Activated naive CD4-positive, alpha-beta T cell treated with anti-CD3 and anti-CD28 coated beads, Interleukin-2, amount 50 U/mL, for 24 hours (primary cell): Measurements from ENCODE around the gene GOT2.
"Not testable (repeated sequence)": the region's sequence is repeated elsewhere in the genome, so short reads cannot be mapped to it uniquely, and the experiment has no call there.

Experiments used
- H3K27ac Mint-ChIP-seq: one replicate; pipeline ENCODE4 v1.8.0; 2021; ENCODE audit warnings: mild to moderate bottlenecking, mixed read lengths
- H3K27me3 Mint-ChIP-seq: one replicate; pipeline ENCODE4 v1.8.0; 2021; ENCODE audit warnings: mixed read lengths
- H3K36me3 Mint-ChIP-seq: one replicate; pipeline ENCODE4 v1.8.0; 2021; ENCODE audit warnings: mixed read lengths
- H3K4me1 Mint-ChIP-seq: one replicate; pipeline ENCODE4 v1.8.0; 2021; ENCODE audit warnings: mixed read lengths
- H3K4me3 Mint-ChIP-seq: one replicate; pipeline ENCODE4 v1.8.0; 2021; ENCODE audit warnings: mild to moderate bottlenecking, mixed read lengths
- H3K9me3 Mint-ChIP-seq: one replicate; pipeline ENCODE4 v1.8.0; 2021; ENCODE audit warnings: mixed read lengths

The GOT2 gene

DNA sequence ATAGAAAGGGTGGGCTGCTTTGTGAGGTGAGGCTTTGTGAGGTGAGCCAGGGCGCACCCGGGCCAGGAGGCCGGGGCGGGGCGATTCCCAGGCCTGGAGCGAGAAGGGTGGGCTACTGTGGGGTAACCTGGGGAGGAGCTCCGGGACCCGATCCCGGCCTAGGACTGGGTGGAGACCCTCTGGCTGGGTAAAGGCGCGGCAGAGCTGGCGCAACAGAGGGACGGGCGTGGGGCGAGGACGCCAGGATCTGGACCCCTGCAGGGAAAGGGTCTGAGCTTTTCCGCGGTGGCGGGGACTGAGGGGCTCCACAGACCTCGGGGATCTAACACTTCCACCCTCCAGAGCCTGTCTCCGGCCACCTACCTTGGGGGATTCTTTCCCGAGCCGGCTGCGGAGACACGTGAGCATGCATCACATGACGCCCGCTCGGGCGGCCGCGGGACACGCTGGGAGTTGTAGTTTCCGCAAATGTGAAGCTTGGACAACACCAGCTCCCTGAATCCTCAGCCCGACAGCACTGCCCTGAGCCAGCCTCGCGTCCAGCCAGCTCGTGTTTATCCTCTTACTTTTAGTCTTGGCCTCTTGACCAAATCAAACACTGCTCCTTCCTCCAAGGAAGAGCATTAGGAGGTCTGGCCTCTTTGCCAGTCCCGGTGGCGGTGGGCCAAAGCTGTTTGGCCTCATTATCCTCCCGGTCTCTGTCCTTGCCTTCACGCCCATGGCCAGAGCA, 49.6 kb downstream of the GOT2 start, which contains the start of gene SLC38A7:
SLC38A7 (minus strand) TSS at position 417 of the 730 bp plus-strand sequence. CDS start 4,644 bp downstream, outside the sequence.
- Mint-ChIP-seq H3K36me3 (peaks cover 3% of the 10 kb centered on the region), H3K4me1 (peaks cover 30% of the 10 kb centered on the region), H3K9me3 (no peaks in the 10 kb centered on the region), H3K27me3 (no peaks in the 10 kb centered on the region), H3K27ac (peak within 1 kb of the TSS; percentile 93), H3K4me3 (peak within 1 kb of the TSS; percentile 89)

DNA sequence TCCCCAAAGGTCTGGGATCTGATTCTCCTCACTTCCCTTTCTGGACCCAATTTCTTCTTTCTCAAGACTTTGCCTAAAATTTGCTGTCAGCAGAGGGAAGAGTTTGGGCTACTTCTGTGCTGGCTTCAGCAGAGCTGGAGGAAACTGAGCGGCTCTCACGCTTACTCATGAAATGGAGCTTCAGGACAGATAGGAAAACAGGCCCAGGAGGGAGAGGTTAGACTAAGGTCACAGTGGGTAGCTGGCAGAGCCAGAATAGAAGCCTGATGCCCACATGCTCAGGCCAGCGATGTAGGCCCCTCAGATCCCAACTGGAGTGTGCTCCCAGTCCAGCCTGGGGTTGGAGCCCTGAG, 50.1 kb downstream of the GOT2 start:
- peaks cover 3% of the 10 kb centered on the region for H3K36me3 Mint-ChIP-seq
- H3K27ac Mint-ChIP-seq: peak overlapping the region; percentile 93
- peaks cover 30% of the 10 kb centered on the region for H3K4me1 Mint-ChIP-seq
- peak overlapping the region; percentile 89 for H3K4me3 Mint-ChIP-seq
- H3K9me3 Mint-ChIP-seq: no peaks in the 10 kb centered on the region
- no peaks in the 10 kb centered on the region for H3K27me3 Mint-ChIP-seq

DNA sequence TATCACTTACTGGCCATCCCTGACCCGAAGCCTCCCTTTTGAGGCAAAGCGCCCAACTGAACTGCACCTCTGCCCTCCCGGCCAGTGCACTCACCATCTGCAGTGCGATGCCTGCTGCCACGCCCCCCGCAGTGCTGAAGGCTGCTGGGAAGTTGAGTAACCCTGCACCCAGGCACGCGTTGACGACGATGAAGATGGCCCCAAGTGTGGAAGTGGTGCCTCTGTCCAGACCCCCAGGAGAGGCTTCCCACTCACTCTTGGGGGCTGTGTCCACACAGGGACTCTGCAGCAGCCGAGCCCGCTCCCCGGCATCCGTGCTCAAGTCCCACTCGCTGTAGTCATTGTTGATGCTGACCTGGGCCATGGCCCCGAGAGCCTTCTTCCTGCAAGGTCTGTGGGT, 54.4 kb downstream of the GOT2 start:
- H3K4me3 Mint-ChIP-seq: no peak overlapping the region
- H3K9me3 Mint-ChIP-seq: no peaks in the 10 kb centered on the region
- H3K36me3 Mint-ChIP-seq: peaks cover 5% of the 10 kb centered on the region
- H3K27me3 Mint-ChIP-seq: no peaks in the 10 kb centered on the region
- no peak overlapping the region for H3K27ac Mint-ChIP-seq
- peaks cover 26% of the 10 kb centered on the region for H3K4me1 Mint-ChIP-seq

DNA sequence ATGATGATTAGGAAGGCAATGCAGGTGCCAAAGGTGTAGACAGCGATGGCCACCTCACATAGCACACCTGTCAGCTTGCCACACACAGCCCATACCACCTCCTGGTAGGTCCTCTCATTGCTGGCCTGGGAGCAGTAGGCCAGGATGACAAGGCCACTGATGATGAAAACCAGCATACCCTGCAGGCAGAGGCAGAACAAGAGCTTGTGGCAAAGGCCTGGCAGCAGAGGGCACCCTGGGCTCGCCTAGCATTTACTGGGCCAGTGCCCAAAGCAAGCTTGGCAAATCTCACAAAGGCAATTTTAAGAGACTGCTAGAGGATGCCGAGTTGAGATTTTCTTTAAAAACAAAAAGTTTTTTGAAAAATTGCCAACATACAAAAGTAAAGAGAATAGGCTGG, 55.4 kb downstream of the GOT2 start:
- H3K4me1 Mint-ChIP-seq: peaks cover 17% of the 10 kb centered on the region
- H3K4me3 Mint-ChIP-seq: no peak overlapping the region
- H3K9me3 Mint-ChIP-seq: no peaks in the 10 kb centered on the region
- H3K36me3 Mint-ChIP-seq: peaks cover 6% of the 10 kb centered on the region
- no peaks in the 10 kb centered on the region for H3K27me3 Mint-ChIP-seq
- H3K27ac Mint-ChIP-seq: no peak overlapping the region

DNA sequence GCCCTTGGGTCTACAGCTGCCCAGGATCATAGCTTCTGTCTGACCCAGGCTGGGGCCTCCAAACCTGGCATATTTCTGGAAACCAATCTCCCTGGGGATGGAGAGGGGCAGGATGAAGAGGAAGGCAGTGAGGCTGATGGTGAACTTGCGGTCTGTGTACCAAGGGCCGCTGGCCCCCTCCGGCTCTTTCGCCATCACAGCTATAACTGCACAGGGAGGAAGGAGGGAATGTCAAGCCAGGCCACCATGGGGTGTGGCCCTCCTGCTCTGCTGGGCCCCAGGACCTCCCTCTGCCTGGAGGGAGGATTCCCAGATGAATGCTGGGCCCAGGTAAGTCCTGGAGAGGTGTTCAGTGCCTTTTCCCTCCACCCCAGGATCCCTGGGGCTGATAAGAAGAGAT, 55.8 kb downstream of the GOT2 start:
- peaks cover 6% of the 10 kb centered on the region for H3K36me3 Mint-ChIP-seq
- no peak overlapping the region for H3K4me3 Mint-ChIP-seq
- H3K9me3 Mint-ChIP-seq: no peaks in the 10 kb centered on the region
- no peak overlapping the region for H3K27ac Mint-ChIP-seq
- H3K27me3 Mint-ChIP-seq: no peaks in the 10 kb centered on the region
- peaks cover 13% of the 10 kb centered on the region for H3K4me1 Mint-ChIP-seq

DNA sequence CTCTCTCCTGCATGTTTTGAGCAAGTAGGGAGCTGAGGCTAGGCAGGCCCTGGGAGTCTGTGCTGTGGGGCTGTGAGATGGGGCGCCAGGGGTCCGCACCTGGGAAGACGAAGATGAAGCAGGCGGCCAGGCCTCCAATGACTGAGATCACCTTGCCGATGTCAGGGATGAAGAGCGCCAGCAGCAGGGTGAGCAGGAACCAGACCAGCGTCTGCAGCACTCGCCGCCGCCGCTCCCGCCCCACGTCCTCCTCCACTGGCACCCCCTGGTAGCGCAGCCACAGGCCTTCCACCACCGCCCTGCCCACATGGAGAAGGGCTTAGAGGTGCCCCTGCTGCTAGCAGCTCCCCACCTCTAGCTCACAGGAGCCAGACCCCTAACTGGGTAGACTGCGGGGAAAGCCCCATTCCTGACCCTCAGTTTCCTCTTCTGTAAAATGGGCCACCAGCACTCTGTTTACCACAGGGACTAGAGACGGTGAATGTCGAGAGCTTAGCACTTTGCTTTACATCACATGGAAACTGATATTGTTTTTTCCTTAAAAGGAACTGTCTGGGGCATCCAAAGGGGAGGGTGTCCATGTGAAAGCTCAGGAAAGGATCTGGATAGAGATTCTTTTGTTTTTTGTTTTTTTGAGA, 63.1 kb downstream of the GOT2 start:
- no peaks in the 10 kb centered on the region for H3K4me1 Mint-ChIP-seq
- no peak overlapping the region for H3K27ac Mint-ChIP-seq
- H3K36me3 Mint-ChIP-seq: peaks cover 12% of the 10 kb centered on the region
- no peaks in the 10 kb centered on the region for H3K27me3 Mint-ChIP-seq
- no peak overlapping the region for H3K4me3 Mint-ChIP-seq
- no peaks in the 10 kb centered on the region for H3K9me3 Mint-ChIP-seq

DNA sequence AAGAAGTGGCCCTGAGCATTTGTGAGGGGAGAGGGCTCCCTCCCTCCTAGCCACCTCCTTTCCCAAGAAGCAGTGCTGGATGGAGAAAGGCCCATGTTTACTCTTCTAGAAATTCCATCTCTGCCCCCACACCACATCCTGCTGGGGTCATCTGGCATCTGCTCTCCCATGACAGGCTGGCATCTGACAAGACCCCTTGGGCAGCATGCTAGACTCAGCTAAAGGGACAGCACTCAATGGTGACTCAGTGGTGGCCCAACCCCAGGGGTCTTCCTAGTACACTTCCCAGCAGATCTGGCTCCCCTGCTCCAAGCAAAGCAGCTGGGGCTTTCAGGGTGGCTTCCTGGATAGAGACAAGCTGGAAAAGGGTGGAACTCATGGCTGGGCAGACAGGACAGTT, 63.9 kb downstream of the GOT2 start:
- Mint-ChIP-seq H3K4me1 (no peaks in the 10 kb centered on the region), H3K9me3 (no peaks in the 10 kb centered on the region), H3K4me3 (no peak overlapping the region), H3K27me3 (no peaks in the 10 kb centered on the region), H3K27ac (no peak overlapping the region), H3K36me3 (peaks cover 12% of the 10 kb centered on the region)

DNA sequence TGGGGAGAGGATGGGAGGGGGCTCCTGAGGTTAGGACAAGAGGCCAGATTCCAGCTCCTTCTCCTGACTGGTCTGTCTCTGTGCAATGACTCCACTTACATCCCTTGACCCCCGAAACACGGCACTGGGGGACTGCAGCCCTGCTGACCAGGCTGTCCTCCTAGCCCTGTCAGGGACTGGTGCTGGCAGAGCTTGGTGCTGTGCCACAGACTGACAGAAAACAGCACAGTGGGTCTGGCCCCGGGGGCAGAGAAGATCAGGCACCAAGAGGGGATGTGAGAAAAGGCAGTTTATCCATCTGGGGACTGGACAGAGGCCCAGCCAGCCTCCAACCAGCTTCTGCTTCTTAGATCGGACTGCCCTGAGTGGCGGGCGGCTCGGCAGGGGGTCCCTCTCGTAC, 68.9 kb downstream of the GOT2 start:
- Mint-ChIP-seq H3K4me1 (no peaks in the 10 kb centered on the region), H3K27ac (no peak overlapping the region), H3K9me3 (no peaks in the 10 kb centered on the region), H3K27me3 (no peaks in the 10 kb centered on the region), H3K36me3 (peaks cover 4% of the 10 kb centered on the region), H3K4me3 (no peak overlapping the region)

DNA sequence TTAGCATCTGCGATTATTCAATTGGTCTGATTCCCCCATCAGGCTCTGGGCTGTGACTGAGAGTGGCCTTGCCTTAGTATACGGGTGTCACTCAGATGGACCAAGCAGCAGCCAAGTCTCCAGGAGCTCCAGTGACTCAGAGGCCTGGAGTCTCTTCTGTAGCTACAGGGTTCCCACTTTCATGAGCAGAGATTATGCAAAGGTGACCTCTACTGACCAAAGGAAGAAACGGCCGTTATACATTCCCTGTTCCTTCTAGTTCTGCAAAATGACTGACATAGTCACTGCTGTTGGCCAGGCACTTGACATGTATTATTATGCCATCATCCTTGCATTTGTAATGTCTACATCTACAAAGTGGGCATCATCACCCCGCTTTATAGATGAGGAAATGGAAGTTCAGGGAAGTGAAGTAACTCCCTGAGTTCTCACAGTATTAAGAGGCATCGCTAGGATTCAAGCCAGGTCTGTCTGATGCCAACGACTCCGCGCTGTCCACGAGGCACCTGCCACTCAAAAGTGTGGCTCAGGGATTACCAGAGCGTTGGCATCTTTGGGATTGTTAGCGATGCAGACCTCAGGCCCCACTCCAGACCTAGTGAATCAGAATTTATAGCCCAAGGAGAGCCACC, 72.8 kb downstream of the GOT2 start:
- H3K4me3 Mint-ChIP-seq: no peak overlapping the region

DNA sequence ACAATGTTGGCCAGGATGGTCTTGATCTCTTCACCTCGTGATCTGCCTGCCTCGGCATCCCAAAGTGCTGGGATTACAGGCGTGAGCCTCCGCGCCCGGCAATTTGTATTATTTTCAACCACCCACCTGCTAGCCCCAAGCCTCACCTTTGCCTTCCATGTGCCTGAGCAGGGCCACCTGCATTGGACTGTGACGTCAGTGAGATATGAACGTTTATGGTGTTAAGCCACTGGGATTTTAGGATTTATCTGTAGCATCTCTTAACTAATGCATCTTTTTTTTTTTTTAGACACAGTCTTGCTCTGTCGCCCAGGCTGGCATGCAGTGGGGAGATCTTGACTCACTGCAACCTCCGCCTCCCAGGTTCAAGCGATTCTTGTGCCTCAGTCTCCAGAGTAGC, 74.2 kb downstream of the GOT2 start:
- not testable (repeated sequence) for H3K36me3 Mint-ChIP-seq, H3K4me1 Mint-ChIP-seq, H3K27me3 Mint-ChIP-seq, H3K27ac Mint-ChIP-seq, H3K9me3 Mint-ChIP-seq, H3K4me3 Mint-ChIP-seq

More for the DNA sequence above, 72.8 kb downstream of the GOT2 start:
- no peaks in the 10 kb centered on the region for H3K4me1 Mint-ChIP-seq
- H3K27ac Mint-ChIP-seq: no peak overlapping the region
- H3K36me3 Mint-ChIP-seq: no peaks in the 10 kb centered on the region
- no peaks in the 10 kb centered on the region for H3K27me3 Mint-ChIP-seq
- H3K9me3 Mint-ChIP-seq: no peaks in the 10 kb centered on the region

DNA sequence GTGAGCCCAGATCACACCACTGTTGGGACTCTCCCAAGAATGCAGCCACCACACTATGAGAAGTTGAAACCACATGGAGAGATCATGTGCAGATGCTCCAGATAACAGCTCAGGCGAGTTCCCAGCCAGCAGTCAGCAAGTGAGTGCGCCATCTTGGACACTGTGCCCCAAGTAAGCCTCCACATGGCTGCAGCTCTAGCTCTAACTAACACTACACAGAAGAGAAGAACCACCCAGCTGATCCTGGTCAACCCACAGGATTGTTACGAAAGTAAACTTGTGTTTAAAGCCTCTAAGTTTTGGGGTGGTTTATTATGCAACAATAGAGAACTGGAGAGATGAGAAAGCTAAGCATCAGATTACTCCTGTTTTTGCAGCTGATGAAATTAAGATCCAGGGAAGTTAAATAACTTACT, 75.3 kb downstream of the GOT2 start:
- Mint-ChIP-seq H3K4me1 (no peaks in the 10 kb centered on the region), H3K27ac (no peak overlapping the region), H3K9me3 (no peaks in the 10 kb centered on the region), H3K4me3 (no peak overlapping the region), H3K27me3 (peaks cover 3% of the 10 kb centered on the region), H3K36me3 (no peaks in the 10 kb centered on the region)
